SK-N-MC (cell line): ENCODE results near the gene CORO1C.

ENCODE experiments used
- EZH2 ChIP-seq: fragments of 200-600 bp; sonication (generic); IDR thresholded peaks from one replicate; pipeline ENCODE4 v1.6.1; 2017; ENCODE audit warnings: antibody characterized with exemption
- POLR2AphosphoS5 ChIP-seq: IDR thresholded peaks from 2 replicates; pipeline ENCODE4 v1.6.1; 2012; ENCODE audit warnings: mild to moderate bottlenecking, low read depth, low read length, borderline replicate concordance

- TF ChIP-seq POLR2AphosphoS5 = no peak
- no peak for TF ChIP-seq EZH2
Measured at GRCh38 chr12:108649126-108649525, 82.2 kb downstream of the CORO1C start.
